SH-SY5Y (cell line): ENCODE measurements around the gene HMCN1.

Experiments used
- GATA2 ChIP-seq: IDR thresholded peaks from 2 replicates; pipeline ENCODE4 v1.6.1; 2011; ENCODE audit warnings: mild to moderate bottlenecking, low read depth, low read length
- GATA3 ChIP-seq: IDR thresholded peaks from 2 replicates; pipeline ENCODE4 v1.6.1; 2011; ENCODE audit warnings: low read depth, mild to moderate bottlenecking, low read length, moderate library complexity

GRCh38 chr1:186094172-186094571 lies 360.0 kb downstream of the HMCN1 start:
- no peak for TF ChIP-seq GATA2
- no peak for TF ChIP-seq GATA3
